NCI-H2171 treated with DMSO at 0.1 percent for 48 hours (cell line): ENCODE data around the gene ZNF354C.
"Not testable (repeated sequence)": the region's sequence is repeated elsewhere in the genome, so short reads cannot be mapped to it uniquely, and the experiment has no call there.

Experiments
- DNase-seq: peaks from one replicate; lab custom pipeline; 2025; lab: John Stamatoyannopoulos, UW

Gene ZNF354C

GRCh38 chr5:179060116-179061008 is at the start of gene ZNF354C:
TSS of gene ZNF354C (plus strand) at chr5:179060373. CDS start at chr5:179062069, 1,696 bp downstream.
- peak; percentile 87 for DNase-seq

- DNase-seq: peak; percentile 77
Measured at GRCh38 chr5:179023528-179024189, 36.5 kb upstream of the ZNF354C start, which contains the start of gene ZNF879. TSS of gene ZNF879 (plus strand) at chr5:179023804. CDS start at chr5:179025005, 1,201 bp downstream.

- no peak for DNase-seq
Measured at GRCh38 chr5:179033004-179033580, 27.1 kb upstream of the ZNF354C start.

DNA sequence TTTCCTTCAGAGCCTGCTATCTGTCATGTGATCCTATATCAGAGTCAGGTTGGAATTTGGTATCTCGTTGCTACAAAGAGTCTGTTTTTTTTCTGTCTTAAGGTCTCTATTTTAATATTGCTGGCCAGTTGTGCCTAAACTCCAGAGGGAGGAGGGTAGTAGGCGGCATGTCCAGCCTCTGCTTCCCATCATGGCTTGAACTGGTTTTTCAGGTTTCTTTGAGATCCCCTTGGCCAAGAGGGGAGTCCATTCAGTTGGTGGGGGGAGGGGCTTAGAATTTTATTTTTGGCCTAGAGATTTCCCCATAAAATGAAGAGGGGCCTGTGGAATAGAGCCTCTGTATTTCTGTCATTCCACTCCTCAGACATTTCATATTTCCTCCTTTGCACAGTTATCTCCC is 15.4 kb upstream of the ZNF354C start:
- no peak for DNase-seq

- no peak for DNase-seq
Measured at GRCh38 chr5:179051784-179052183, 8.4 kb upstream of the ZNF354C start.

GRCh38 chr5:179054036-179054785 is 6.0 kb upstream of the ZNF354C start:
- no peak for DNase-seq

DNA sequence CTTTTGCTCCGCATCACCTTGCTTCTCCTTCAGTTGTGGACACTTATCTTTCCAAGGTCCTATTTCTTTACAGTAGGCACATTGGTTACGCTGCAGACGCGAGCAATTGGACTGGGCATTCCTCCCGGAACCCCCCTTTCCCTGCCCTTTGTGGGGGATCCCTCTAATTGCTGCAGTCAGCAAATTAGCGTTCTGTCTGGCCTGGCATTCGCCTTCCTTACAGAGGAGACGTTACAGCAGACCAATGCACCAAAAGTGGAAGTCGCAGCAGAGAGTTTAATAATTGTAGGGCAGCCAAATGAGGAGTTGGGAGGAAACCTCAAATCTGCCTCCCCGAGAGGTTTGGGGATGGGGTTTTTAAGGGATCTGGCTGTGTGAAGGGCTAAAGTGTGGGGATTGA is 5.3 kb upstream of the ZNF354C start:
- DNase-seq: no peak

DNA sequence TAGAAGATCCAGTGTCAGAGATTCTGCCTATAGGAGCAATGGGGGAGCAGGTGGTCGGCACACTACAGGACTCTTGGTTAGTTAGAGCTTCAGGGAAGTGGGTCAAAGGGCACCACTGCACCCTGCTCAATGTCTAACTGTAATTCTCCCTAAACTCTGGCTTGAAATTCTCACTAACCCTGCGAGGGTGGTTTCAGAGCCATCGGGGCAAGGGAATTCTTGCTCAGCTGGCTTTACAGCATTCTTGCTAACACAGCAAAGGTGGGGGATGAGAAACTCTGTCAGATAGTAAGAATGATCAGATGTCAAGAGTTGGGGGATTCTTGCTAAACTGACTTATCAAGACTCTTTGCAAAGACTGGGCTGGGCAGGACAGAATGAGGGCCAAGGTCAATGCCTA is 4.7 kb upstream of the ZNF354C start:
- no peak for DNase-seq

GRCh38 chr5:179055841-179056240 is 4.3 kb upstream of the ZNF354C start:
- no peak for DNase-seq

DNA sequence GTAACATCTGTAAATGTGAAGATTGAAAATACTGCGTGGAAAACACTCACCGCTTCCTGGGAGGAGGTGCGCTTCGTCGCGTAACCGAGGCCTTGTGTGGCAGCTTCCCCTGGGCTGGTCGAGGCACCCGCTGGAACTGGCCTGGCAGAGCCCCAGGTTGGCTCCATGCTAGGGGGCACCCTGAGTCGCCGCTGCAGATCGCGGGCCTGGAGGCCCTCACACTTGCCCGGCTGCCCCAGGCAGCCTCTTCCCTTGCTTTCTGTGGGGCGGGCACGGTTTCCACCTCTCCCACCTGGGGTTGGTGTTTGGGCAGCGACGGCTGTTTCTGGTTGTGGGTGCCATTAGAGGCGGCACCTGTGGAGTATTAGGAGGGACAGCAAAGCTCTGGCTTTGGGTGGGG is 852 bp downstream of the ZNF354C start:
- DNase-seq: no peak

- DNase-seq: no peak
Measured at GRCh38 chr5:179065703-179066102, 5.5 kb downstream of the ZNF354C start.

DNA sequence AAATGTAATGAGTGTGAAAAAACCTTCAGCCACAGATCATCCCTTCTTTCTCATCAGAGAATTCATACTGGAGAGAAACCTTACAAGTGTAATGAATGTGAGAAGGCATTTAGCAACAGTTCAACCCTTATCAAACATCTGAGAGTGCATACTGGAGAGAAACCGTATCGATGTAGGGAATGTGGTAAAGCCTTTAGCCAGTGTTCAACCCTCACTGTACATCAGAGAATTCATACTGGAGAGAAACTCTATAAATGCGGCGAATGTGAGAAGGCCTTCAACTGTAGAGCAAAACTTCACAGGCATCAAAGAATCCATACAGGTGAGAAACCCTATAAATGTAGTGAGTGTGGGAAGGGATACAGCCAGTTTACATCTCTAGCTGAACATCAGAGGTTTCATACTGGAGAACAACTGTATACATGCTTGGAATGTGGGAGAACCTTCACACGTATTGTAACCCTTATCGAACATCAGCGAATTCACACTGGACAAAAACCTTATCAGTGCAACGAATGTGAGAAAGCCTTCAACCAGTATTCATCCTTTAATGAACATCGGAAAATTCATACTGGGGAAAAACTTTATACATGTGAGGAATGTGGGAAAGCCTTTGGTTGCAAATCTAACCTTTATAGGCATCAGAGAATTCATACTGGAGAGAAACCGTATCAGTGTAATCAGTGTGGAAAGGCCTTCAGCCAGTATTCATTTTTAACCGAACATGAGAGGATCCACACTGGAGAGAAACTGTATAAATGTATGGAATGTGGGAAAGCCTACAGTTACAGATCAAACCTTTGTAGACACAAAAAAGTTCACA is 19.2 kb downstream of the ZNF354C start:
- no peak for DNase-seq

GRCh38 chr5:179080724-179081123 is 20.6 kb downstream of the ZNF354C start:
- no peak for DNase-seq

DNA sequence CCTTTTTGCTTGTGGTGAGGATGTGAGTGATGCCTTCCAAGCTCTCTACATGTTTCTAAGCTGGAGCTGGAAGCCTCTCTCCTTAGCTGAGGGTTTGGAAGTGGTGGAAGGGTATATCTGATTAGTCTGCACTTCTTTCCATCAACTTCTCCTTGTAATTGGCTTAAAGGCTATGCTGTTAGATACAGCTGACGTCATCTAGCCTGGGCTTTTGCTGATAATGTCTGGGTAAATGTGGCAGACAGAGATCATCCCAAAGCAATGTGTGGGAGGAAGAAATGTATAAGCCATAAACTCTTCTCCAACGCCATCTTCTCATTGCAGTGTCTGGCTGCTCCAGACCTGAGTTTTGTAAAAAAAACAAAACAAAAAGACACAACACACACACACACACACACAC is 29.3 kb downstream of the ZNF354C start:
- no peak for DNase-seq

DNA sequence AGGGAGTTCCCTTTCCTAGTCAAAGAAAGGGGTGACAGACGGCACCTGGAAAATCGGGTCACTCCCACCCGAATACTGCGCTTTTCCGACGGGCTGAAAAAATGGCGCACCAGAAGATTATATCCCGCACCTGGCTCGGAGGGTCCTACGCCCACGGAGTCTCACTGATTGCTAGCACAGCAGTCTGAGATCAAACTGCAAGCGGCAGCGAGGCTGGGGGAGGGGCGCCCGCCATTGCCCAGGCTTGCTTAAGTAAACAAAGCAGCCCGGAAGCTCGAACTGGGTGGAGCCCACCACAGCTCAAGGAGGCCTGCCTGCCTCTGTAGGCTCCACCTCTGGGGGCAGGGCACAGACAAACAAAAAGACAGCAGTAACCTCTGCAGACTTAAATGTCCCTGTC is 41.1 kb downstream of the ZNF354C start:
- not testable (repeated sequence) for DNase-seq

DNA sequence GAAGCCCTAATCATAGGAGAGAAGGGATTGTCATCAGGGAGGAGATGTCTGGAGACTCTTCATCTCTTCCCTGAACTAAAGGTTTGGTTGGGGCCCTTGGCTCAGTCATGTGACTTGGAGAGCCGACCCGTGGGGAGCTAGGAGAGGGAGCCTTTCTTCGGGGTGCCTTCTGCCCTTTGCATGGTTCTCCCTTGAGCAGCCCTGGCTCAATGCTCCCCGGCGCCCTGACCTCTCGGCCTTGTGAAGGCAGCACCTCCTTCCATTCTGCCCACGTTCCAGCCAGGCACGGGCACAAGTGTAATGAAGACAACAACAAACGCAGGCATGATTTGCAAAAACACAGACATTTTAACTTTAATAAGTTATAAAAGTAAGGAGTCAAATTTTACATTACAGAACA is 50.4 kb downstream of the ZNF354C start:
- no peak for DNase-seq

DNA sequence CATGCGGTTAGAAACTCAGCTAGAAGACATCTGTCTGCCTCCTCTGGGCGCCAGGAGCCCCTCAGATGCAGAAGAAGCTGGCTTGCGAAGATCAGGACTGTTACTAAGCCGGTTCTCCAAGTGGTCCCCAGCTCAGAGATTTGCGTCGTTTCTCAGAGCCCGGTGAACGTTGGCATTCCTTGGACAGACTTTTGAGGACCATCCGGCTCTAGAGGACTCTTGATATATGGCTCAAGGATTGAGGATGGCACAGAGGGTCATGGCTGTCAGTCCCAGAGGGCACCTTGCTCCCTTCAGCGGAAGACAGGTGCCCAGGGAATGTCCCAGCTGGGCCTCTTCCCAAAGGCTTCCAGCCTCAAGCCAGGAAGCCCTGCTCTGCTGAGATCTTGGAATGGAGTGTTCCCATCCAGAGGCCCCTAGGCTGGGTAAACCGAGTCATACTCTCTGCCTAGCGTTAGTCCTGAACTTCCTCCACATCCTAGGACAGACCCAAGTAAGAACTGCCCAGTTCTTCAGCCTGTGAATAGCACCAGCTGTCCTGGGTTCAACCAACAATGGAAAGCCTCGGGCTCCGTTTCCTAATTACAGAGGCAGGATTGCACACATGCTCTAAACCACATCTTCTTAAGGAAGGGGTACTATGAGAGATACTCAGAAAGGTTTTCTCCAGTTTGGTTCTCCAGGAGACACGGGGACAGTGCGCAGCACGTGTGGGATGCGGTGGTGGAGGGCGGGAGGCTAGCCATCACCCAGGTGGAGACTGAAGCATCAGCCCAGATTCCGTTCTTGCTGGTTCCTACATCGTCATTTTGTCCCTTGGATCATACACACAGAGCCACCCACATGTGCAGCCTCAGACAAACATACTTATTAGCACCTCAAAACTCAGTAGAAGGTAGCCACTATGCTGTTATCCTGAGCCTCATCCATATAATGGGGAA is 51.4 kb downstream of the ZNF354C start:
- no peak for DNase-seq

DNA sequence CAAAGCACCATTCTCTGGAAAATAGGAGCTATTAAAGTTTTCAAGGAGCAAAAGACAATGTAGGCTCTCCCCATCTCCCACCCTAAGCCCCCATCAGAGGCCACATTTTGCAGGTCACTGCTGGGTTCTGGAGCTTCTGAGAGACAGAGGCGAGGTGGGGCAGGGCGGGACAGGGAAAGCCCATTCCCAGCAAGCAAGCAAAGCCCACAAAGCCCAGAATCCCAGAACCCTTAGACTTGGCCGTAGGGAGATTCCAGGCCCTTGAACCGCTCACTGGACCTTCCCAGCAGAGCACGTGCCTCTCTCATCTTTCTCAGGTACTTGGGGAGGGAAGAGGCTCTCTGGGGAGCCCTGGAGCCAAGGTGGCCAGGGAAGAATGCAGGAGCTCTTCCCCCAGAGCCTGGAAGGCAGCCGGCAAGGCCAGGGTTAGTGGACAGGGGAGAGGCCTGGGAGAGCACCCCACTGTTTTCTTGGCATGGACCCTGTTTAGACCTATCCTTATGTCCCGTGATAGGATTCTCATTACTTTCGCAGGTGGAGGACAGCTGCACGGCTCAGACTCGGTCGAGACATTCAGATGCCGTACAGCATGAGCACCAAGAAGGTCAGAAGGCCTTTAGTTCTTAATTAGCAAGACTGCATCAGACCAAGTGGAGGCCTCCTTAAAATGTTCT is 52.4 kb downstream of the ZNF354C start:
- no peak for DNase-seq

- no peak for DNase-seq
Measured at GRCh38 chr5:179113143-179113530, 53.0 kb downstream of the ZNF354C start.
